Endothelial cell of umbilical vein (primary cell): ENCODE results near the gene ACYP2. TPM values are rescaled to one million over a fixed set of nuclear protein-coding genes. Genes with fewer than 3 reads are reported as not detected.

Experiments
- BruUV-seq: library from RNA; stranded (reverse); fragments of 400-500 nt; replicated peaks from 2 replicates; lab custom pipeline; 2021; lab: Mats Ljungman, UMichigan
- CTCF ChIA-PET: fragments of 300-600, 350-600 bp; sonication (Branson Sonifier 250); formaldehyde crosslinking; loops from one replicate; lab custom pipeline; 2021; ENCODE audit warnings: antibody characterized with exemption, inconsistent platforms; lab: Charles Lee
- POLR2A ChIA-PET: fragments of 300-600, 350-600 bp; sonication (Branson Sonifier 250); formaldehyde crosslinking; loops from one replicate; lab custom pipeline; 2021; ENCODE audit warnings: antibody characterized with exemption, inconsistent platforms; lab: Charles Lee
- DNase-seq: peaks from one replicate; pipeline ENCODE4 v3.0.0-alpha.2; 2011; ENCODE audit warnings: low read depth, low spot score
- FAIRE-seq: peaks from 2 replicates; lab custom pipeline; 2011; peaks lifted over from hg19 to GRCh38; lab: Jason Lieb, UNC
- H2AFZ ChIP-seq: 2 replicates; pipeline ENCODE4 v1.6.0; 2012; ENCODE audit warnings: low read depth, low read length, control low read depth, inconsistent platforms
- H3K27ac ChIP-seq: 2 replicates; pipeline ENCODE4 v1.5.1; 2011; ENCODE audit warnings: low read depth, mild to moderate bottlenecking, control low read depth, low read length, moderate library complexity; ENCODE audit not compliant: insufficient read depth
- H3K27me3 ChIP-seq, 2 experiments: 2 replicates each; pipeline versions ENCODE4 v1.6.0 to v1.6.1; 2011; ENCODE audit warnings: low read length in 2 of 2, mixed read lengths in 1 of 2; ENCODE audit not compliant: control insufficient read depth in 2 of 2, insufficient read depth in 2 of 2
- H3K36me3 ChIP-seq, 2 experiments: 2 replicates in 1 of 2; 3 replicates in 1 of 2; pipeline ENCODE4 v1.5.1; 2011; ENCODE audit warnings: low read length in 2 of 2, mild to moderate bottlenecking in 1 of 2, moderate library complexity in 1 of 2; ENCODE audit not compliant: control insufficient read depth in 2 of 2, insufficient read depth in 2 of 2; ENCODE audit errors: extremely low read depth in 1 of 2
- H3K4me1 ChIP-seq: 3 replicates; pipeline ENCODE4 v1.5.1; 2011; ENCODE audit warnings: mild to moderate bottlenecking, low read length; ENCODE audit not compliant: control insufficient read depth, insufficient read depth; ENCODE audit errors: extremely low read depth
- H3K4me2 ChIP-seq: 2 replicates; pipeline ENCODE4 v1.6.1; 2011; ENCODE audit warnings: low read length, control low read depth, mixed read lengths; ENCODE audit not compliant: insufficient read depth
- H3K4me3 ChIP-seq, 3 experiments: fragments of 200-600 bp in 1 of 3; sonication (generic), shearing (Covaris generic) in 1 of 3; replicated peaks in 1 of 3; 2 replicates each; pipeline ENCODE4 v1.5.1; 2011 to 2016; ENCODE audit warnings: control low read depth in 3 of 3, low read length in 3 of 3, mild to moderate bottlenecking in 2 of 3, inconsistent platforms in 1 of 3, low read depth in 1 of 3, moderate library complexity in 1 of 3; ENCODE audit not compliant: insufficient read depth in 1 of 3
- H3K79me2 ChIP-seq: 2 replicates; pipeline ENCODE4 v1.6.0; 2012; ENCODE audit warnings: low read length, inconsistent platforms; ENCODE audit not compliant: control insufficient read depth, insufficient read depth
- H3K9ac ChIP-seq: replicated peaks from 2 replicates; pipeline ENCODE3; 2011; ENCODE audit warnings: low read length, control low read depth; ENCODE audit not compliant: insufficient read depth; ENCODE audit errors: extremely low read depth
- H3K9me1 ChIP-seq: replicated peaks from 3 replicates; pipeline ENCODE4 v1.6.0; 2011; ENCODE audit warnings: mild to moderate bottlenecking, low read length; ENCODE audit not compliant: control insufficient read depth, insufficient read depth; ENCODE audit errors: extremely low read depth
- H3K9me3 ChIP-seq: replicated peaks from 2 replicates; pipeline ENCODE4 v1.5.1; 2012; ENCODE audit warnings: low read length, inconsistent platforms; ENCODE audit not compliant: control insufficient read depth, insufficient read depth
- H4K20me1 ChIP-seq: replicated peaks from 2 replicates; pipeline ENCODE3; 2011; ENCODE audit warnings: mild to moderate bottlenecking, low read length; ENCODE audit not compliant: control insufficient read depth, insufficient read depth; ENCODE audit errors: extremely low read depth
- FOS ChIP-seq: IDR thresholded peaks from 2 replicates; pipeline ENCODE4 v1.6.1; 2011; ENCODE audit warnings: mild to moderate bottlenecking, low read length, moderate library complexity, borderline replicate concordance; ENCODE audit not compliant: insufficient read depth
- GATA2 ChIP-seq: IDR thresholded peaks from 2 replicates; pipeline ENCODE4 v1.7.0; 2011; ENCODE audit warnings: low read depth, mild to moderate bottlenecking, moderate library complexity, mixed read lengths, low read length; ENCODE audit not compliant: insufficient read length, insufficient read depth
- POLR2A ChIP-seq: IDR thresholded peaks from 2 replicates; pipeline ENCODE4 v1.6.1; 2012; ENCODE audit warnings: low read depth, mild to moderate bottlenecking, control low read depth, low read length
- dilution Hi-C: fragments of 300-500 bp; cut with MboI; formaldehyde crosslinking; loops from one replicate; pipeline ENCODE4 v1.15.0; 2019; ENCODE audit warnings: low sequenced_read_pairs; ENCODE audit not compliant: extremely low pct_ligation_motif_present
- intact Hi-C: fragments of 100-400 bp; cut with micrococcal nuclease; formaldehyde crosslinking; loops from one replicate; pipeline ENCODE4 v1.10.0; 2022
- polyA plus RNA-seq, 4 experiments: library from polyadenylated mRNA; depleted of rRNA in 3 of 4; stranded (reverse) in 3 of 4; unstranded in 1 of 4; fragments of >200 nt; gene quantifications; 2 replicates each; pipeline versions ENCODE4 v1.2.1 to v1.2.3, GENCODE V29; 2011 to 2012; ENCODE audit warnings: missing spikeins in 1 of 4
- small RNA-seq: library from RNA; depleted of rRNA; stranded (forward); fragments of <200 nt; gene quantifications from one replicate; pipeline ENCODE3, GENCODE V24; 2012; ENCODE audit warnings: low replicate concordance, low read depth; ENCODE audit not compliant: insufficient read depth, insufficient read length
- total RNA-seq: library from RNA; stranded (reverse); gene quantifications from 2 replicates; pipeline ENCODE4 v1.2.3, GENCODE V29; 2021

The ACYP2 gene
- total and polyA plus RNA-seq, 2 donors (not counting 3 experiments of a cell fraction or from before 2014, with no cell fraction given): 3.9 to 7.9 TPM

- no peaks in the 10 kb centered on the region for H3K36me3 ChIP-seq
- no peak for TF ChIP-seq FOS
- TF ChIP-seq POLR2A: no peak
- TF ChIP-seq GATA2: no peak
- POLR2A ChIA-PET: no interaction called here
- no peak overlapping the region for H2AFZ ChIP-seq
- no peaks in the 10 kb centered on the region for H3K79me2 ChIP-seq
- no peak for DNase-seq
- H3K4me1 ChIP-seq: no peaks in the 10 kb centered on the region
- intact Hi-C loops (no loop called here), dilution Hi-C loops (no loop called here)
- H3K4me3 ChIP-seq: no peak overlapping the region
- no peaks in the 10 kb centered on the region for H4K20me1 ChIP-seq
- no peaks in the 10 kb centered on the region for H3K9me1 ChIP-seq
- H3K9me3 ChIP-seq: no peaks in the 10 kb centered on the region
- no peak for FAIRE-seq
- H3K27ac ChIP-seq: no peak overlapping the region
- no peak overlapping the region for H3K9ac ChIP-seq
- BruUV-seq: no TSS peak
- CTCF ChIA-PET: interaction anchor here (1.6 kb wide), 1 partner anchor 17 kb away, joined by 4 read pairs; no protein-coding TSS in a partner anchor
- H3K27me3 ChIP-seq: no peaks in the 10 kb centered on the region
- H3K4me2 ChIP-seq: no peak overlapping the region
Measured at GRCh38 chr2:54353216-54353615, 237.8 kb downstream of the ACYP2 start.

Small RNA genes lying within 50 kb of the gene (small RNA-seq; reads per million reads assigned to genes)
- not detected for gene RNU7-172P

Other genes starting within 250 kb of the ACYP2 start
- 82.6 and 83.4 TPM in 2 replicates for gene PSME4, start 144.6 kb upstream of the ACYP2 start, total RNA-seq
- gene PSME4, start 144.6 kb upstream of the ACYP2 start, polyA plus RNA-seq: 24.7 TPM in 2 replicates
- gene TSPYL6, start 140.6 kb downstream of the ACYP2 start, total RNA-seq: not detected in 2 replicates
- 0.03 TPM in 1 of 2 replicates, not detected in the other for gene TSPYL6, start 140.6 kb downstream of the ACYP2 start, polyA plus RNA-seq